HepG2 (cell line): Measurements from ENCODE around the gene MEA1. TPM values are rescaled to one million over a fixed set of nuclear protein-coding genes. Genes with fewer than 3 reads are reported as not detected.

ENCODE experiments used
- ARHGAP35 ChIP-seq: sonication (generic); formaldehyde crosslinking; IDR thresholded peaks from 2 replicates; pipeline ENCODE4 v1.9.0; 2022; ENCODE audit warnings: mild to moderate bottlenecking, inconsistent platforms, moderate library complexity, missing genetic modification reagents, borderline replicate concordance
- CBX2 ChIP-seq, 2 experiments: fragments of 200-600 bp in 1 of 2; sonication (generic); formaldehyde crosslinking in 1 of 2; IDR thresholded peaks; 2 replicates each; pipeline versions ENCODE4 v1.7.0 to v1.8.1; 2018 to 2022; ENCODE audit warnings: low read depth in 2 of 2, low read length in 1 of 2, mild to moderate bottlenecking in 1 of 2, missing genetic modification reagents in 1 of 2
- FOXK2 ChIP-seq: fragments of 450-650 bp; IDR thresholded peaks from 2 replicates; pipeline ENCODE4 v1.6.1; 2016
- TAF15 ChIP-seq: fragments of 200-400 bp; formaldehyde crosslinking; IDR thresholded peaks from one replicate; pipeline ENCODE4 v1.6.1; 2018; ENCODE audit warnings: mild to moderate bottlenecking, low read depth, low read length; ENCODE audit not compliant: poor library complexity, severe bottlenecking
- ZBTB8A ChIP-seq: sonication (generic); formaldehyde crosslinking; IDR thresholded peaks from 2 replicates; pipeline ENCODE4 v1.4.0; 2020; ENCODE audit warnings: mild to moderate bottlenecking, low read depth, missing genetic modification reagents, borderline replicate concordance
- ZC3H13 ChIP-seq: sonication (generic); formaldehyde crosslinking; IDR thresholded peaks from 2 replicates; pipeline ENCODE4 v1.8.1; 2023; ENCODE audit warnings: mild to moderate bottlenecking, missing genetic modification reagents, moderate library complexity
- ZFP90 ChIP-seq: sonication (generic); formaldehyde crosslinking; IDR thresholded peaks from 2 replicates; pipeline ENCODE4 v1.8.0; 2022; ENCODE audit warnings: missing genetic modification reagents, mild to moderate bottlenecking, inconsistent platforms, borderline replicate concordance
- ZKSCAN1 ChIP-seq: fragments of 150-350 bp; IDR thresholded peaks from 2 replicates; pipeline ENCODE4 v1.6.1; 2014; ENCODE audit warnings: low read length
- ZNF572 ChIP-seq: sonication (generic); formaldehyde crosslinking; IDR thresholded peaks from 2 replicates; pipeline ENCODE4 v1.5.1; 2020; ENCODE audit warnings: mild to moderate bottlenecking, missing genetic modification reagents
- polyA plus RNA-seq, 8 experiments: library from polyadenylated mRNA; depleted of rRNA in 3 of 8; stranded (reverse) in 7 of 8; unstranded in 1 of 8; fragments of >200 nt; fragmentation: Illumina TruSeq in 4 of 8; extraction: Trizol in 4 of 8; gene quantifications; 2 replicates each; pipeline versions ENCODE4 v1.2.1 to v1.2.3, GENCODE V29; 2011 to 2016; ENCODE audit warnings: low read depth in 4 of 8, missing spikeins in 1 of 8, mixed read lengths in 1 of 8; ENCODE audit not compliant: insufficient read depth in 1 of 8
- total RNA-seq, 5 experiments: library from RNA; depleted of rRNA; stranded (reverse); fragments of >200 nt; fragmentation: Illumina TruSeq; extraction: Trizol; gene quantifications; 2 replicates each; pipeline ENCODE4 v1.2.3, GENCODE V29; 2016; ENCODE audit warnings: low read depth in 1 of 5
- TF ChIP-seq, protein P1 (sequence below), 2 experiments: sonication (generic) in 1 of 2; formaldehyde crosslinking in 1 of 2; IDR thresholded peaks; 2 replicates each; pipeline versions ENCODE4 v1.6.1 to v1.9.0; 2014 to 2022; ENCODE audit warnings: antibody characterized with exemption in 1 of 2, borderline replicate concordance in 1 of 2, inconsistent platforms in 1 of 2, low read depth in 1 of 2, missing genetic modification reagents in 1 of 2
- TF ChIP-seq, protein P2 (sequence below): sonication (generic); formaldehyde crosslinking; IDR thresholded peaks from 2 replicates; pipeline ENCODE4 v1.4.0; 2020; ENCODE audit warnings: missing genetic modification reagents, mild to moderate bottlenecking, borderline replicate concordance
- TF ChIP-seq, protein P3 (sequence below): sonication (generic); formaldehyde crosslinking; IDR thresholded peaks from 2 replicates; pipeline ENCODE4 v1.4.0; 2020; ENCODE audit warnings: low read depth, mild to moderate bottlenecking, missing genetic modification reagents
- TF ChIP-seq, protein P4 (sequence below): sonication (generic); formaldehyde crosslinking; IDR thresholded peaks from 2 replicates; pipeline ENCODE4 v1.8.0; 2022; ENCODE audit warnings: low read depth, missing genetic modification reagents
- TF ChIP-seq, protein P5 (sequence below): sonication (generic); formaldehyde crosslinking; conservative IDR thresholded peaks from 2 replicates; pipeline ENCODE4 v1.4.0; 2020; ENCODE audit warnings: missing genetic modification reagents

The MEA1 gene
- total and polyA plus RNA-seq, 2 of the 13 experiments (the other 11 are each of a cell fraction or from before 2014, with no cell fraction given) = 75.6 to 86.2 TPM

DNA sequence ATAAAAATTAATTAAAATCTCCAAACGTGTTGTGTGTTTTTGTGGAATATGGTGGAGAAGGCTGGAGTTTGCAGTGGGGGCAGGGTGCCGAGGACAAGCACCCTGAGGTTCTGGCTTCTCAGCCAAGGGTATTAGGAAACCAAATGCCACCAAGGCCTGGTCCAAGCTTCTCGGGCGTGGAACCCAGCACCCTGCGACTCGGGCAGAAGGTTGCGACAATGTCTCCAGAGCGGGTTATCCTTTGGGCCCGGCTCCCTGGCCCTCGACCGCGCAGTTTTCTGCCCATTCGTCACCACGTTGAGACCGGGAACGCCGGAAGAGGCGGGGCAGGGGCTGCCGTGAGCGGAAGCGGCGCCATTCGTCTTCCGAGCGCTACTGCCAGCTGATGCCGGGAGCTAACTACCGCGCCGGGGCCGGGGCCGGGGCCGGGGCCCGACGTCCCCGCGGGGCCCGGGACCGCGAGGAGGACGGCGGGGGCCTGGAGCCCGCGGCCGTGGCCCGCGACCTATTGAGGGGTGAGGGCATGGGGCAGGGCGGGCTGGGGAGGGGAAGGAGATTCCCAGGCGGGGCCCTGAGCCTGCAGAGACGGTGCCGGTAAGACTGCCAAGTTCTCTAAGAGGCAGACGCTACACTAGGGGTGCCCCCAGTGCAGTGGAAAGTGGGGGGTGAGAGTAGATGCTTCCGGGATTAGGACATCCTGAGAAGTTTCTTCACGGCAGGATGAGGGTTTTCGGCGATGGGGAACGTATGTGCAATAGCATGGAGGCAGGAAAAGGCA, 7.7 kb upstream of the MEA1 start, which contains the start of gene RRP36 (continued):
- TF ChIP-seq, protein P1, sequence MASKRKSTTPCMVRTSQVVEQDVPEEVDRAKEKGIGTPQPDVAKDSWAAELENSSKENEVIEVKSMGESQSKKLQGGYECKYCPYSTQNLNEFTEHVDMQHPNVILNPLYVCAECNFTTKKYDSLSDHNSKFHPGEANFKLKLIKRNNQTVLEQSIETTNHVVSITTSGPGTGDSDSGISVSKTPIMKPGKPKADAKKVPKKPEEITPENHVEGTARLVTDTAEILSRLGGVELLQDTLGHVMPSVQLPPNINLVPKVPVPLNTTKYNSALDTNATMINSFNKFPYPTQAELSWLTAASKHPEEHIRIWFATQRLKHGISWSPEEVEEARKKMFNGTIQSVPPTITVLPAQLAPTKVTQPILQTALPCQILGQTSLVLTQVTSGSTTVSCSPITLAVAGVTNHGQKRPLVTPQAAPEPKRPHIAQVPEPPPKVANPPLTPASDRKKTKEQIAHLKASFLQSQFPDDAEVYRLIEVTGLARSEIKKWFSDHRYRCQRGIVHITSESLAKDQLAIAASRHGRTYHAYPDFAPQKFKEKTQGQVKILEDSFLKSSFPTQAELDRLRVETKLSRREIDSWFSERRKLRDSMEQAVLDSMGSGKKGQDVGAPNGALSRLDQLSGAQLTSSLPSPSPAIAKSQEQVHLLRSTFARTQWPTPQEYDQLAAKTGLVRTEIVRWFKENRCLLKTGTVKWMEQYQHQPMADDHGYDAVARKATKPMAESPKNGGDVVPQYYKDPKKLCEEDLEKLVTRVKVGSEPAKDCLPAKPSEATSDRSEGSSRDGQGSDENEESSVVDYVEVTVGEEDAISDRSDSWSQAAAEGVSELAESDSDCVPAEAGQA (IDR thresholded peaks at IDR 0.05; ENCODE audit: low read depth) = peak; percentile 85
- TF ChIP-seq, protein P1 (CRISPR knock-in tag; IDR thresholded peaks at IDR 0.05; ENCODE audit: borderline replicate concordance) = no peak
- TF ChIP-seq, protein P2, sequence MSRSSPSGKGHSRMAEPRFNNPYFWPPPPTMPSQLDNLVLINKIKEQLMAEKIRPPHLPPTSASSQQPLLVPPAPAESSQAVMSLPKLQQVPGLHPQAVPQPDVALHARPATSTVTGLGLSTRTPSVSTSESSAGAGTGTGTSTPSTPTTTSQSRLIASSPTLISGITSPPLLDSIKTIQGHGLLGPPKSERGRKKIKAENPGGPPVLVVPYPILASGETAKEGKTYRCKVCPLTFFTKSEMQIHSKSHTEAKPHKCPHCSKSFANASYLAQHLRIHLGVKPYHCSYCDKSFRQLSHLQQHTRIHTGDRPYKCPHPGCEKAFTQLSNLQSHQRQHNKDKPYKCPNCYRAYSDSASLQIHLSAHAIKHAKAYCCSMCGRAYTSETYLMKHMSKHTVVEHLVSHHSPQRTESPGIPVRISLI (CRISPR knock-in tag) = no peak
- TF ChIP-seq ZC3H13 (CRISPR knock-in tag) (peak; percentile 89; the same call in 1 of the 2 replicates), TAF15 (peak; percentile 68), ZFP90 (CRISPR knock-in tag) (peak; percentile 90), CBX2 (IDR thresholded peaks at IDR 0.05; ENCODE audit: low read depth, low read length) (no peak), CBX2 (CRISPR knock-in tag; IDR thresholded peaks at IDR 0.05; ENCODE audit: low read depth) (no peak), ZBTB8A (CRISPR knock-in tag) (no peak), FOXK2 (no peak), ZKSCAN1 (no peak), ZNF572 (CRISPR knock-in tag) (0 out of 2 replicates have a peak, but pooled peaks have one; percentile 17), ARHGAP35 (CRISPR knock-in tag) (no peak)
- TF ChIP-seq, protein P3, sequence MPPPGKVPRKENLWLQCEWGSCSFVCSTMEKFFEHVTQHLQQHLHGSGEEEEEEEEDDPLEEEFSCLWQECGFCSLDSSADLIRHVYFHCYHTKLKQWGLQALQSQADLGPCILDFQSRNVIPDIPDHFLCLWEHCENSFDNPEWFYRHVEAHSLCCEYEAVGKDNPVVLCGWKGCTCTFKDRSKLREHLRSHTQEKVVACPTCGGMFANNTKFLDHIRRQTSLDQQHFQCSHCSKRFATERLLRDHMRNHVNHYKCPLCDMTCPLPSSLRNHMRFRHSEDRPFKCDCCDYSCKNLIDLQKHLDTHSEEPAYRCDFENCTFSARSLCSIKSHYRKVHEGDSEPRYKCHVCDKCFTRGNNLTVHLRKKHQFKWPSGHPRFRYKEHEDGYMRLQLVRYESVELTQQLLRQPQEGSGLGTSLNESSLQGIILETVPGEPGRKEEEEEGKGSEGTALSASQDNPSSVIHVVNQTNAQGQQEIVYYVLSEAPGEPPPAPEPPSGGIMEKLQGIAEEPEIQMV (CRISPR knock-in tag) = no peak; the same call in 1 of the 2 replicates
- TF ChIP-seq, protein P4, sequence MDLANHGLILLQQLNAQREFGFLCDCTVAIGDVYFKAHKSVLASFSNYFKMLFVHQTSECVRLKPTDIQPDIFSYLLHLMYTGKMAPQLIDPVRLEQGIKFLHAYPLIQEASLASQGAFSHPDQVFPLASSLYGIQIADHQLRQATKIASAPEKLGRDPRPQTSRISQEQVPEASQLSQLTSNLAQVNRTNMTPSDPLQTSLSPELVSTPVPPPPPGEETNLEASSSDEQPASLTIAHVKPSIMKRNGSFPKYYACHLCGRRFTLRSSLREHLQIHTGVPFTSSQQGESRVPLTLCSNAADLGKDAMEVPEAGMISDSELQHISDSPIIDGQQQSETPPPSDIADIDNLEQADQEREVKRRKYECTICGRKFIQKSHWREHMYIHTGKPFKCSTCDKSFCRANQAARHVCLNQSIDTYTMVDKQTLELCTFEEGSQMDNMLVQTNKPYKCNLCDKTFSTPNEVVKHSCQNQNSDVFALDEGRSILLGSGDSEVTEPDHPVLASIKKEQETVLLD = 0 out of 2 replicates have a peak, but pooled peaks have one; percentile 53
- TF ChIP-seq, protein P5, sequence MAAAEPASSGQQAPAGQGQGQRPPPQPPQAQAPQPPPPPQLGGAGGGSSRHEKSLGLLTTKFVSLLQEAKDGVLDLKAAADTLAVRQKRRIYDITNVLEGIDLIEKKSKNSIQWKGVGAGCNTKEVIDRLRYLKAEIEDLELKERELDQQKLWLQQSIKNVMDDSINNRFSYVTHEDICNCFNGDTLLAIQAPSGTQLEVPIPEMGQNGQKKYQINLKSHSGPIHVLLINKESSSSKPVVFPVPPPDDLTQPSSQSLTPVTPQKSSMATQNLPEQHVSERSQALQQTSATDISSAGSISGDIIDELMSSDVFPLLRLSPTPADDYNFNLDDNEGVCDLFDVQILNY (CRISPR knock-in tag) = no peak
